ENCODE data around the gene TRAF3.

DNA sequence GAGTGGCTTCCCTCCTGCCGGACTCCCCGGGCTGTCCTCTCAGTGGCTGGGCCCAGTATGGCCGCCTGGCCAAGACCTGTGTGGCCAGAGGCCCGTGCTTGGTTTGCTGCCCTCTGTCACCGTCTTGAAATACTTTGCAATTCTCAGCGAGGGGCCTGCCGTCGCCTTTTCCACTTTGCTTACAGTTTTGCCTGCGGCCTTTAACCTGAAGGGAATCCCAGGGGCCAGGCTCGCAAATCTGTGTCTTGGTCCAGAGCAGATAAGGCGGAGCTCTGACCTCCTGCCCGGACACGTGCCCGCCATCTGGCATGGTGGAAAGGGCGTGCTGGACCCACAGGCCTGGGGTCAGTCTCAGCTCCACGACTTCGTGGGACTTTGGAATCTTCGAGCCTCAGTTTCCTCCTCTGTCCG, 134.3 kb downstream of the TRAF3 start:
- TF ChIP-seq, protein P1, sequence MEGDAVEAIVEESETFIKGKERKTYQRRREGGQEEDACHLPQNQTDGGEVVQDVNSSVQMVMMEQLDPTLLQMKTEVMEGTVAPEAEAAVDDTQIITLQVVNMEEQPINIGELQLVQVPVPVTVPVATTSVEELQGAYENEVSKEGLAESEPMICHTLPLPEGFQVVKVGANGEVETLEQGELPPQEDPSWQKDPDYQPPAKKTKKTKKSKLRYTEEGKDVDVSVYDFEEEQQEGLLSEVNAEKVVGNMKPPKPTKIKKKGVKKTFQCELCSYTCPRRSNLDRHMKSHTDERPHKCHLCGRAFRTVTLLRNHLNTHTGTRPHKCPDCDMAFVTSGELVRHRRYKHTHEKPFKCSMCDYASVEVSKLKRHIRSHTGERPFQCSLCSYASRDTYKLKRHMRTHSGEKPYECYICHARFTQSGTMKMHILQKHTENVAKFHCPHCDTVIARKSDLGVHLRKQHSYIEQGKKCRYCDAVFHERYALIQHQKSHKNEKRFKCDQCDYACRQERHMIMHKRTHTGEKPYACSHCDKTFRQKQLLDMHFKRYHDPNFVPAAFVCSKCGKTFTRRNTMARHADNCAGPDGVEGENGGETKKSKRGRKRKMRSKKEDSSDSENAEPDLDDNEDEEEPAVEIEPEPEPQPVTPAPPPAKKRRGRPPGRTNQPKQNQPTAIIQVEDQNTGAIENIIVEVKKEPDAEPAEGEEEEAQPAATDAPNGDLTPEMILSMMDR (IDR thresholded peaks at IDR 0.05) = no peak
- TF ChIP-seq TCF12 (IDR thresholded peaks at IDR 0.05) (no peak), EP300 (IDR thresholded peaks at IDR 0.05; ENCODE audit: borderline replicate concordance in 1 of 2, low read depth in 1 of 2, low read length in 1 of 2) (no peak)

Data from SK-N-SH (cell line).